ENCODE measurements around the gene RNF111. TPM values are rescaled to one million over a fixed set of nuclear protein-coding genes. Genes with fewer than 3 reads are reported as not detected.
A peak's percentile ranks its signal among the peaks of the same experiment; 100 is the strongest.

Gene RNF111
- 33.0 TPM for total RNA-seq
- polyA plus RNA-seq (ENCODE audit: insufficient read depth, low read depth, low replicate concordance): 8.7 TPM
- long read RNA-seq, donor 1, full-length matches to known transcripts: 3 of 3 reads
- long read RNA-seq, donor 1, partial matches to known transcripts: 0 of 3 reads
- long read RNA-seq, donor 1, other reads (novel, unspliced or antisense): 0 of 3 reads
- long read RNA-seq, donor 2: 0 reads
- long read RNA-seq, donor 3, partial matches to known transcripts: 210 of 215 reads
- long read RNA-seq, donor 3, other reads (novel, unspliced or antisense): 5 of 215 reads
- long read RNA-seq, donor 4, partial matches to known transcripts: 130 of 130 reads
- long read RNA-seq, donor 4, other reads (novel, unspliced or antisense): 0 of 130 reads
- long read RNA-seq, donor 5: 0 reads
- long read RNA-seq, donor 6, partial matches to known transcripts: 107 of 107 reads
- long read RNA-seq, donor 6, other reads (novel, unspliced or antisense): 0 of 107 reads
- long read RNA-seq, donor 7, full-length matches to known transcripts: 1 of 20 reads
- long read RNA-seq, donor 7, partial matches to known transcripts: 6 of 20 reads
- long read RNA-seq, donor 7, other reads (novel, unspliced or antisense): 13 of 20 reads
- long read RNA-seq, donor 8, partial matches to known transcripts: 0 of 1 reads
- long read RNA-seq, donor 8, other reads (novel, unspliced or antisense): 0 of 1 reads
- long read RNA-seq, donor 9, full-length matches to known transcripts: 1 of 1 reads
- long read RNA-seq, donor 9, partial matches to known transcripts: 0 of 1 reads
- long read RNA-seq, donor 9, other reads (novel, unspliced or antisense): 0 of 1 reads
- long read RNA-seq, donor 10: 0 reads

DNA sequence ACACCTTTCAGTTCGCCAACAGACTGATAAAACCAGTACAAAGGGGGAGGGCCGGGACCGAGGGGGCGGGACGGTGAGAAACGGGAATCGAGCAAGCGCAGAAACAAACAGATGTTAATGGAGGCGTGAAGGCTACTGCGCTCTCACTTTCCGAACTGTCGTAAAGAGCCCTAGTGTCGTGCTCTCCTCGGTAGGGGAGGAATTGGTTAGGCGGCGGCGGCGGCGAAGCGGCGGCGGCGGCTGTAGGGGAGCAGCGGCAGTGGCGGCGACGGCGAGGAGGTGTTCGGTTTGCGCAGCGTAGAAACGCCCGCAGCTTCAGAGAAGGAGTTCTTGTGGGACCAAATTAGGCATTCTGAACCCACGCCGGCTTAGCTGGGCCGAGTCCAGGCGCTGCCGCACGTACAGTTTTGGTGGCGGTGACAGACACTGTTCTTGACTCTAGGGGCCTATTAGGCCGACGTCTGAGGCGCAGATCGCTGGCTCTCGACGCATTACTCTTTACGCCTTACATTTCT lies at the start of gene RNF111:
Gene RNF111 (plus strand): TSS at position 173 of the 515 bp plus-strand sequence. CDS start 43,160 bp downstream, outside the sequence.
- TF ChIP-seq, protein P1, sequence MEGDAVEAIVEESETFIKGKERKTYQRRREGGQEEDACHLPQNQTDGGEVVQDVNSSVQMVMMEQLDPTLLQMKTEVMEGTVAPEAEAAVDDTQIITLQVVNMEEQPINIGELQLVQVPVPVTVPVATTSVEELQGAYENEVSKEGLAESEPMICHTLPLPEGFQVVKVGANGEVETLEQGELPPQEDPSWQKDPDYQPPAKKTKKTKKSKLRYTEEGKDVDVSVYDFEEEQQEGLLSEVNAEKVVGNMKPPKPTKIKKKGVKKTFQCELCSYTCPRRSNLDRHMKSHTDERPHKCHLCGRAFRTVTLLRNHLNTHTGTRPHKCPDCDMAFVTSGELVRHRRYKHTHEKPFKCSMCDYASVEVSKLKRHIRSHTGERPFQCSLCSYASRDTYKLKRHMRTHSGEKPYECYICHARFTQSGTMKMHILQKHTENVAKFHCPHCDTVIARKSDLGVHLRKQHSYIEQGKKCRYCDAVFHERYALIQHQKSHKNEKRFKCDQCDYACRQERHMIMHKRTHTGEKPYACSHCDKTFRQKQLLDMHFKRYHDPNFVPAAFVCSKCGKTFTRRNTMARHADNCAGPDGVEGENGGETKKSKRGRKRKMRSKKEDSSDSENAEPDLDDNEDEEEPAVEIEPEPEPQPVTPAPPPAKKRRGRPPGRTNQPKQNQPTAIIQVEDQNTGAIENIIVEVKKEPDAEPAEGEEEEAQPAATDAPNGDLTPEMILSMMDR (IDR thresholded peaks at IDR 0.05; ENCODE audit: borderline replicate concordance, extremely low read depth, insufficient read depth): no peak
- Histone ChIP-seq H3K36me3 (ENCODE audit: control insufficient read depth in 2 of 3, insufficient read depth in 3 of 3, low read length in 3 of 3) (peaks cover 0 to 3% (median 0%) of the 10 kb centered on the region in 3 donors), H3K27ac (ENCODE audit: low read depth in 2 of 2, low read length in 2 of 2) (peak within 1 kb of the TSS; percentile 94 to 97), H3K4me3 (ENCODE audit: low read length in 3 of 3) (peak within 1 kb of the TSS; percentile 72 to 96 (median 93)), H3K9ac (ENCODE audit: low read length in 3 of 3) (peak within 1 kb of the TSS; percentile 82 to 95 (median 84)), H3K27me3 (ENCODE audit: control insufficient read depth, insufficient read depth, low read length) (no peaks in the 10 kb centered on the region), H3K9me3 (ENCODE audit: control insufficient read depth in 2 of 3, insufficient read depth in 1 of 3, low read length in 3 of 3) (no peaks in the 10 kb centered on the region), H3K4me1 (ENCODE audit: control insufficient read depth in 2 of 3, insufficient read depth in 2 of 3, low read depth in 1 of 3, low read length in 3 of 3) (peaks cover 0 to 9% (median 5%) of the 10 kb centered on the region in 3 donors)
- DNase-seq: peak; percentile 94 to 99 (median 95)
- intact Hi-C loops (cut with DNase I): no loop called here
- FAIRE-seq: peak; percentile 13

DNA sequence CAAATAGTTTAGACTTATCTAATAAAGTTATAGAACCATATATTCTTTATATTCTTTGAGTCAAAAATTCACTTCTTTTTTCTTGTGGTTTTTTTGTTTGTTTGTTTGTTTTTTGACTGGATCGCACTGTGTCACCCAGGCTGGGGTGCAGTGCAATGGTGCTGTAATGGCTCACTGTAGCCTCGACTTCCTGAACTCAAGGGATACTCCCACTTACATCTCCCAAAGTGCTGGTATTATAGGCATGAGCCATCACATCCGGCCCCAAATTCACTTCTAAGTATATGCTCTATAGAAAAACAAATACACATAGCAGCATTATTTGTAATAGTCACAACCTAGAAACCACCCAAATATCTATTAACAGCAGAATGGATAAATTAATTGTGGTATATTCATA lies 40.3 kb upstream of the RNF111 start:
- H3K27me3 ChIP-seq (ENCODE audit: control insufficient read depth, insufficient read depth, low read length): no peaks in the 10 kb centered on the region
- H3K9me3 ChIP-seq (ENCODE audit: control insufficient read depth in 2 of 3, insufficient read depth in 1 of 3, low read length in 3 of 3): no peaks in the 10 kb centered on the region
- H3K4me1 ChIP-seq (ENCODE audit: control insufficient read depth in 2 of 3, insufficient read depth in 2 of 3, low read depth in 1 of 3, low read length in 3 of 3): no peaks in the 10 kb centered on the region
- H3K4me3 ChIP-seq (ENCODE audit: low read length in 3 of 3): no peak overlapping the region
- H3K9ac ChIP-seq (ENCODE audit: low read length in 3 of 3): no peak overlapping the region
- FAIRE-seq: no peak
- no peaks in the 10 kb centered on the region for H3K36me3 ChIP-seq (ENCODE audit: control insufficient read depth in 2 of 3, insufficient read depth in 3 of 3, low read length in 3 of 3)
- no peak overlapping the region for H3K27ac ChIP-seq (ENCODE audit: low read depth in 2 of 2, low read length in 2 of 2)
- TF ChIP-seq, protein P1 (IDR thresholded peaks at IDR 0.05; ENCODE audit: borderline replicate concordance, extremely low read depth, insufficient read depth): no peak
- DNase-seq: no peak
- intact Hi-C loops (cut with DNase I): no loop called here

DNA sequence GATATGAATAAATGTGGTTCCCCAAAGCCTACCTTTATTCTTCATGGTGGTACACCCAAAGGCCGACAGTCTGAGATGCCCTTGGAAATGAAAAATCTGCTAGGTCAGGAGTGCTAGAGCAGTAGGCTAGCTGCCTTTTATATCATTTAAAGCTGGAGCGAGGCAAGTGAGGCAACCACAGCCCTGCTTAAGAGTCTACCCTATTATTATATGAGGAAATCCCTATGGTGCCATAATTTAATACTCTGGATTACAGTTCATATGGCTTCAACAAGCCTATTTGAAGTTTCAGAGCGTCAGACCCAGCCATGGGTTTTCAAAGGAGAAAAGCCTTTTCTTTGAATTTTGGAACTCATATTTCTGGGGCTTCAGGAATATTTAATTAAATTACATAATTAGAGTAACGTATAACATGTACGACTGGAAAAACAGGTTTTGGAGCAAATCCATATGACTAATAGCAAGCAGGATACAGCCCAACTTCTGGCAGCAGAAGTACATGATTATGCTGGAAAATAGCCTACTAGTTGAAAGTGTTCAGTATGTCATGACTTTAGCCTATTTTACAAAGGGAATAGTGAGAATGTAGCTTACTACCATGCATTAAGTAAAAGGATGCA lies 36.0 kb upstream of the RNF111 start:
- intact Hi-C loops (cut with DNase I): no loop called here
- peak in 2 of 5 donors; percentile 63 to 68 for DNase-seq
- TF ChIP-seq, protein P1 (IDR thresholded peaks at IDR 0.05; ENCODE audit: borderline replicate concordance, extremely low read depth, insufficient read depth): no peak
- Histone ChIP-seq H3K27me3 (ENCODE audit: control insufficient read depth, insufficient read depth, low read length) (no peaks in the 10 kb centered on the region), H3K4me1 (ENCODE audit: control insufficient read depth in 2 of 3, insufficient read depth in 2 of 3, low read depth in 1 of 3, low read length in 3 of 3) (no peaks in the 10 kb centered on the region), H3K9ac (ENCODE audit: low read length in 3 of 3) (no peak overlapping the region), H3K27ac (ENCODE audit: low read depth in 2 of 2, low read length in 2 of 2) (no peak overlapping the region), H3K4me3 (ENCODE audit: low read length in 3 of 3) (no peak overlapping the region), H3K9me3 (ENCODE audit: control insufficient read depth in 2 of 3, insufficient read depth in 1 of 3, low read length in 3 of 3) (no peaks in the 10 kb centered on the region), H3K36me3 (ENCODE audit: control insufficient read depth in 2 of 3, insufficient read depth in 3 of 3, low read length in 3 of 3) (no peaks in the 10 kb centered on the region)
- no peak for FAIRE-seq
